HepG2 (cell line): ENCODE results near the gene CMTM1. TPM values are rescaled to one million over a fixed set of nuclear protein-coding genes. Genes with fewer than 3 reads are reported as not detected.
A peak's percentile ranks its signal among the peaks of the same experiment; 100 is the strongest.

ENCODE experiments used
- ADNP ChIP-seq: sonication (generic); formaldehyde crosslinking; IDR thresholded peaks from 2 replicates; pipeline ENCODE4 v1.4.0; 2020; ENCODE audit warnings: missing genetic modification reagents
- DNMT3B ChIP-seq: conservative IDR thresholded peaks from 2 replicates; pipeline ENCODE4 v1.6.1; 2016; ENCODE audit warnings: missing biosample characterization, control low read depth
- FOXC1 ChIP-seq: sonication (generic); formaldehyde crosslinking; IDR thresholded peaks from 2 replicates; pipeline ENCODE4 v1.8.0; 2022; ENCODE audit warnings: mild to moderate bottlenecking, missing genetic modification reagents, borderline replicate concordance
- FOXJ3 ChIP-seq: sonication (generic); formaldehyde crosslinking; IDR thresholded peaks from 2 replicates; pipeline ENCODE4 v1.4.0; 2020; ENCODE audit warnings: missing genetic modification reagents, mild to moderate bottlenecking, borderline replicate concordance
- ISL2 ChIP-seq: sonication (generic); formaldehyde crosslinking; IDR thresholded peaks from 2 replicates; pipeline ENCODE4 v1.5.0; 2020; ENCODE audit warnings: missing genetic modification reagents
- KLF13 ChIP-seq: sonication (generic); formaldehyde crosslinking; IDR thresholded peaks from 2 replicates; pipeline ENCODE4 v1.4.0; 2020; ENCODE audit warnings: mild to moderate bottlenecking, missing genetic modification reagents
- PCBP1 ChIP-seq: fragments of 200-400 bp; formaldehyde crosslinking; IDR thresholded peaks from 2 replicates; pipeline ENCODE4 v1.6.1; 2017; ENCODE audit warnings: mild to moderate bottlenecking, low read depth, low read length, borderline replicate concordance
- PCBP2 ChIP-seq: fragments of 200-400 bp; formaldehyde crosslinking; optimal IDR thresholded peaks from 2 replicates; pipeline ENCODE3; 2018; ENCODE audit warnings: low read length, low read depth; ENCODE audit not compliant: poor library complexity, severe bottlenecking
- SMAD9 ChIP-seq: sonication (generic); formaldehyde crosslinking; IDR thresholded peaks from 2 replicates; pipeline ENCODE4 v1.5.1; 2020; ENCODE audit warnings: mild to moderate bottlenecking, missing genetic modification reagents
- TAF1 ChIP-seq: sonication (generic); formaldehyde crosslinking; IDR thresholded peaks from 2 replicates; pipeline ENCODE4 v1.4.0; 2020; ENCODE audit warnings: missing genetic modification reagents
- ZNF350 ChIP-seq: sonication (generic); formaldehyde crosslinking; IDR thresholded peaks from 2 replicates; pipeline ENCODE4 v1.4.0; 2020; ENCODE audit warnings: mild to moderate bottlenecking, low read depth, missing genetic modification reagents, borderline replicate concordance
- ZNF432 ChIP-seq: sonication (generic); formaldehyde crosslinking; IDR thresholded peaks from 2 replicates; pipeline ENCODE4 v1.5.0; 2020; ENCODE audit warnings: missing genetic modification reagents, mild to moderate bottlenecking, borderline replicate concordance
- ZNF543 ChIP-seq: sonication (generic); formaldehyde crosslinking; IDR thresholded peaks from 2 replicates; pipeline ENCODE4 v1.4.0; 2020; ENCODE audit warnings: mild to moderate bottlenecking, missing genetic modification reagents
- ZNF577 ChIP-seq: sonication (generic); formaldehyde crosslinking; IDR thresholded peaks from 2 replicates; pipeline ENCODE4 v1.4.0; 2020; ENCODE audit warnings: mild to moderate bottlenecking, low read depth, missing genetic modification reagents, borderline replicate concordance
- ZNF589 ChIP-seq: sonication (generic); formaldehyde crosslinking; conservative IDR thresholded peaks from 2 replicates; pipeline ENCODE4 v1.8.0; 2022; ENCODE audit warnings: mild to moderate bottlenecking, moderate library complexity, missing genetic modification reagents
- ZNF614 ChIP-seq: IDR thresholded peaks from 2 replicates; pipeline ENCODE4 v1.6.1; 2018; ENCODE audit warnings: missing biosample characterization, missing genetic modification reagents, inconsistent platforms, borderline replicate concordance
- ZNF773 ChIP-seq: sonication (generic); formaldehyde crosslinking; IDR thresholded peaks from 2 replicates; pipeline ENCODE4 v1.4.0; 2020; ENCODE audit warnings: missing genetic modification reagents, borderline replicate concordance
- ZNF841 ChIP-seq: sonication (generic); formaldehyde crosslinking; IDR thresholded peaks from 2 replicates; pipeline ENCODE4 v1.8.1; 2023; ENCODE audit warnings: missing genetic modification reagents, borderline replicate concordance
- ZSCAN22 ChIP-seq: sonication (generic); formaldehyde crosslinking; IDR thresholded peaks from 2 replicates; pipeline ENCODE4 v1.4.0; 2020; ENCODE audit warnings: mild to moderate bottlenecking, missing genetic modification reagents
- polyA plus RNA-seq, 8 experiments: library from polyadenylated mRNA; depleted of rRNA in 3 of 8; stranded (reverse) in 7 of 8; unstranded in 1 of 8; fragments of >200 nt; fragmentation: Illumina TruSeq in 4 of 8; extraction: Trizol in 4 of 8; gene quantifications; 2 replicates each; pipeline versions ENCODE4 v1.2.1 to v1.2.3, GENCODE V29; 2011 to 2016; ENCODE audit warnings: low read depth in 4 of 8, missing spikeins in 1 of 8, mixed read lengths in 1 of 8; ENCODE audit not compliant: insufficient read depth in 1 of 8
- total RNA-seq, 5 experiments: library from RNA; depleted of rRNA; stranded (reverse); fragments of >200 nt; fragmentation: Illumina TruSeq; extraction: Trizol; gene quantifications; 2 replicates each; pipeline ENCODE4 v1.2.3, GENCODE V29; 2016; ENCODE audit warnings: low read depth in 1 of 5
- TF ChIP-seq, protein P1 (sequence below): sonication (generic); formaldehyde crosslinking; conservative IDR thresholded peaks from 2 replicates; pipeline ENCODE4 v1.4.0; 2020; ENCODE audit warnings: missing genetic modification reagents
- TF ChIP-seq, protein P2 (sequence below): sonication (generic); formaldehyde crosslinking; IDR thresholded peaks from 2 replicates; pipeline ENCODE4 v1.5.0; 2020; ENCODE audit warnings: mild to moderate bottlenecking, missing genetic modification reagents
- TF ChIP-seq, protein P3 (sequence below): sonication (generic); formaldehyde crosslinking; conservative IDR thresholded peaks from 2 replicates; pipeline ENCODE4 v1.8.0; 2022; ENCODE audit warnings: missing genetic modification reagents
- TF ChIP-seq, protein P4 (sequence below): sonication (generic); formaldehyde crosslinking; IDR thresholded peaks from 2 replicates; pipeline ENCODE4 v1.4.0; 2020; ENCODE audit warnings: missing genetic modification reagents

Gene CMTM1
- total and polyA plus RNA-seq, 2 of the 13 experiments (the other 11 are each of a cell fraction or from before 2014, with no cell fraction given): 1.7 to 2.9 TPM

DNA sequence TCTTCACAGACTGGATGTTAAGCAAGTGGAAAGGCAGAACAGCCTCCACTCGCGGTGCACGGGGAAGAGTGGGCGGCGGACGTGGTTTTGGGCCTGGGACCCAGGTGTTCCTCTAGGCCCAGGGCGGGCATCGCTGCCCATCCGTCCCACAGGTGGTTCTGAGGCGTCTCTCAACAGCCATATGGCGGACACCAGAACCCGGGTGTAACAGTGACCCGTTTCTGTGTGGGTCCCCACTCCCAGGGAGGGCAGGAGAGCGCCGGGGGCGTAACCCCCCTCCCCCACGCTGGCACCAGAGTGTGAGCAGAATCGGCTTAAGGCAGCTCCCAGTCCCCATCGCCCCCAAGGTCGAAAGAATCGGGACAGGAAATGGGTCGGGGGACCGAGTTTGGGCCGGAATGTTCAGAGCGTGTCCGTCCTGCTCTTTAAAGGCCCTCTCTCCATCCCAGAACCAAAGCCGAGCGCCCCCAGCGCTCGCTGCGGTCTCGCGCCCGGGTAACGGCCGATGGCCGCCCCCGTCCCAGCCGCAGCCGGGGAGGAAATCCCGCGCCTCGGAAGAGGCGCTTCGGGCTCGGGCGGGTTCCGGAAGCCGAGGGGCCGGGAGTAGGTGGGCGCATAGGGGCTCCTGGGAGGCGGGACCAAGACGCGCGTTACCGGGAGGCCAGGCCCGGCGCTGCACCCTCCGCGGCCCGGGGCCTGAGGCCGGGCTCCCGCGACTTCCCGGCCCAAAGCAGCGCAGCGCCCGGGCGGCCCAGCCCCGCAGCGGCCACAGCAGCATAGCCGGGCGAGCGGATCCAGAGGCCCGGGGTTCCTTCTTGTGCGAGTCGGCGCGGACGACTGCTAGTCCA, 16.7 kb upstream of the CMTM1 start, which contains the start of gene TK2 (continued):
- TF ChIP-seq ZNF350 (peak; percentile 66; the same call in 1 of the 2 replicates), KLF13 (CRISPR knock-in tag) (no peak), ZNF841 (no peak), PCBP1 (no peak), TAF1 (peak; percentile 81), ZNF614 (CRISPR knock-in tag) (0 out of 2 replicates have a peak, but pooled peaks have one; percentile 41), ZNF432 (CRISPR knock-in tag) (no peak), SMAD9 (CRISPR knock-in tag) (no peak), ZNF773 (CRISPR knock-in tag) (no peak), DNMT3B (CRISPR knock-in tag) (peak; percentile 81), ISL2 (CRISPR knock-in tag) (peak; percentile 42; the same call in 1 of the 2 replicates), ADNP (no peak), PCBP2 (no peak), FOXC1 (CRISPR knock-in tag) (peak; percentile 97), ZNF589 (CRISPR knock-in tag) (no peak), ZNF543 (peak; percentile 79; the same call in 1 of the 2 replicates), ZNF577 (no peak), FOXJ3 (no peak), ZSCAN22 (no peak; the same call in 1 of the 2 replicates)
- TF ChIP-seq, protein P1, sequence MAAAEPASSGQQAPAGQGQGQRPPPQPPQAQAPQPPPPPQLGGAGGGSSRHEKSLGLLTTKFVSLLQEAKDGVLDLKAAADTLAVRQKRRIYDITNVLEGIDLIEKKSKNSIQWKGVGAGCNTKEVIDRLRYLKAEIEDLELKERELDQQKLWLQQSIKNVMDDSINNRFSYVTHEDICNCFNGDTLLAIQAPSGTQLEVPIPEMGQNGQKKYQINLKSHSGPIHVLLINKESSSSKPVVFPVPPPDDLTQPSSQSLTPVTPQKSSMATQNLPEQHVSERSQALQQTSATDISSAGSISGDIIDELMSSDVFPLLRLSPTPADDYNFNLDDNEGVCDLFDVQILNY (CRISPR knock-in tag): no peak
- TF ChIP-seq, protein P2, sequence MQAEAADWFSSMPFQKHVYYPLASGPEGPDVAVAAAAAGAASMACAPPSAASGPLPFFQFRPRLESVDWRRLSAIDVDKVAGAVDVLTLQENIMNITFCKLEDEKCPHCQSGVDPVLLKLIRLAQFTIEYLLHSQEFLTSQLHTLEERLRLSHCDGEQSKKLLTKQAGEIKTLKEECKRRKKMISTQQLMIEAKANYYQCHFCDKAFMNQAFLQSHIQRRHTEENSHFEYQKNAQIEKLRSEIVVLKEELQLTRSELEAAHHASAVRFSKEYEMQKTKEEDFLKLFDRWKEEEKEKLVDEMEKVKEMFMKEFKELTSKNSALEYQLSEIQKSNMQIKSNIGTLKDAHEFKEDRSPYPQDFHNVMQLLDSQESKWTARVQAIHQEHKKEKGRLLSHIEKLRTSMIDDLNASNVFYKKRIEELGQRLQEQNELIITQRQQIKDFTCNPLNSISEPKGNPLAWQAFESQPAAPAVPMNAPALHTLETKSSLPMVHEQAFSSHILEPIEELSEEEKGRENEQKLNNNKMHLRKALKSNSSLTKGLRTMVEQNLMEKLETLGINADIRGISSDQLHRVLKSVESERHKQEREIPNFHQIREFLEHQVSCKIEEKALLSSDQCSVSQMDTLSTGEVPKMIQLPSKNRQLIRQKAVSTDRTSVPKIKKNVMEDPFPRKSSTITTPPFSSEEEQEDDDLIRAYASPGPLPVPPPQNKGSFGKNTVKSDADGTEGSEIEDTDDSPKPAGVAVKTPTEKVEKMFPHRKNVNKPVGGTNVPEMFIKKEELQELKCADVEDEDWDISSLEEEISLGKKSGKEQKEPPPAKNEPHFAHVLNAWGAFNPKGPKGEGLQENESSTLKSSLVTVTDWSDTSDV (CRISPR knock-in tag): no peak
- TF ChIP-seq, protein P3, sequence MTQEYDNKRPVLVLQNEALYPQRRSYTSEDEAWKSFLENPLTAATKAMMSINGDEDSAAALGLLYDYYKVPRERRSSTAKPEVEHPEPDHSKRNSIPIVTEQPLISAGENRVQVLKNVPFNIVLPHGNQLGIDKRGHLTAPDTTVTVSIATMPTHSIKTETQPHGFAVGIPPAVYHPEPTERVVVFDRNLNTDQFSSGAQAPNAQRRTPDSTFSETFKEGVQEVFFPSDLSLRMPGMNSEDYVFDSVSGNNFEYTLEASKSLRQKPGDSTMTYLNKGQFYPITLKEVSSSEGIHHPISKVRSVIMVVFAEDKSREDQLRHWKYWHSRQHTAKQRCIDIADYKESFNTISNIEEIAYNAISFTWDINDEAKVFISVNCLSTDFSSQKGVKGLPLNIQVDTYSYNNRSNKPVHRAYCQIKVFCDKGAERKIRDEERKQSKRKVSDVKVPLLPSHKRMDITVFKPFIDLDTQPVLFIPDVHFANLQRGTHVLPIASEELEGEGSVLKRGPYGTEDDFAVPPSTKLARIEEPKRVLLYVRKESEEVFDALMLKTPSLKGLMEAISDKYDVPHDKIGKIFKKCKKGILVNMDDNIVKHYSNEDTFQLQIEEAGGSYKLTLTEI: no peak
- TF ChIP-seq, protein P4, sequence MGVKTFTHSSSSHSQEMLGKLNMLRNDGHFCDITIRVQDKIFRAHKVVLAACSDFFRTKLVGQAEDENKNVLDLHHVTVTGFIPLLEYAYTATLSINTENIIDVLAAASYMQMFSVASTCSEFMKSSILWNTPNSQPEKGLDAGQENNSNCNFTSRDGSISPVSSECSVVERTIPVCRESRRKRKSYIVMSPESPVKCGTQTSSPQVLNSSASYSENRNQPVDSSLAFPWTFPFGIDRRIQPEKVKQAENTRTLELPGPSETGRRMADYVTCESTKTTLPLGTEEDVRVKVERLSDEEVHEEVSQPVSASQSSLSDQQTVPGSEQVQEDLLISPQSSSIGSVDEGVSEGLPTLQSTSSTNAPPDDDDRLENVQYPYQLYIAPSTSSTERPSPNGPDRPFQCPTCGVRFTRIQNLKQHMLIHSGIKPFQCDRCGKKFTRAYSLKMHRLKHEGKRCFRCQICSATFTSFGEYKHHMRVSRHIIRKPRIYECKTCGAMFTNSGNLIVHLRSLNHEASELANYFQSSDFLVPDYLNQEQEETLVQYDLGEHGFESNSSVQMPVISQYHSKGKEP: no peak
